ENCODE measurements around the gene ST6GAL1. TPM values are rescaled to one million over a fixed set of nuclear protein-coding genes. Genes with fewer than 3 reads are reported as not detected.

Gene ST6GAL1
- polyA plus RNA-seq, 1 of the 3 experiments (the other 2 are of a cell fraction) = 3.9 TPM

GRCh38 chr3:186976837-186977750 lies 46.8 kb downstream of the ST6GAL1 start:
- no peak overlapping the region for H2AFZ ChIP-seq (ENCODE audit: low read depth)
- CTCF ChIA-PET = no interaction called here
- H3K79me2 ChIP-seq (ENCODE audit: insufficient read depth) = no peaks in the 10 kb centered on the region
- H3K27me3 ChIP-seq (ENCODE audit: insufficient read depth) = no peaks in the 10 kb centered on the region
- H3K4me1 ChIP-seq (ENCODE audit: control insufficient read depth in 1 of 2, insufficient read depth in 2 of 2, low read depth in 1 of 2, low read length in 1 of 2) = peaks cover 0 to 7% of the 10 kb centered on the region in 2 experiments; a peak in 1 of 4 replicates
- H3K9ac ChIP-seq = no peak overlapping the region
- DNase-seq = peak; percentile 39
- no peaks in the 10 kb centered on the region for H3F3A ChIP-seq (replicated peaks; ENCODE audit: insufficient read depth)
- H3K27ac ChIP-seq (ENCODE audit: low read depth in 2 of 2, low read length in 1 of 2) = no peak overlapping the region; a peak in 1 of 4 replicates
- TF ChIP-seq ZBTB33 (IDR thresholded peaks at IDR 0.05; ENCODE audit: borderline replicate concordance, low read depth) (no peak), RAD21 (IDR thresholded peaks at IDR 0.05; ENCODE audit: low read length) (no peak), MXI1 (IDR thresholded peaks at IDR 0.05; ENCODE audit: low read depth, low read length) (no peak), NRF1 (IDR thresholded peaks at IDR 0.05; ENCODE audit: low read depth, low read length) (no peak), FOXJ3 (CRISPR knock-in tag; IDR thresholded peaks at IDR 0.05) (no peak), YY1 (IDR thresholded peaks at IDR 0.05; ENCODE audit: low read depth) (no peak), TCF12 (IDR thresholded peaks at IDR 0.05) (no peak), REST (IDR thresholded peaks at IDR 0.05; ENCODE audit: low read depth, low read length) (no peak), POLR2AphosphoS5 (IDR thresholded peaks at IDR 0.05; ENCODE audit: low read depth, low read length) (no peak), USF2 (IDR thresholded peaks at IDR 0.05; ENCODE audit: borderline replicate concordance, low read depth, low read length) (no peak), MAX (IDR thresholded peaks at IDR 0.05; ENCODE audit: low read depth) (no peak), SIN3A (IDR thresholded peaks at IDR 0.05; ENCODE audit: borderline replicate concordance, low read depth, low read length) (no peak), ELF1 (IDR thresholded peaks at IDR 0.05) (no peak), USF1 (IDR thresholded peaks at IDR 0.05; ENCODE audit: borderline replicate concordance, low read depth) (no peak), FOSL2 (IDR thresholded peaks at IDR 0.05; ENCODE audit: borderline replicate concordance, low read depth) (no peak)
- no peaks in the 10 kb centered on the region for H3K9me2 ChIP-seq
- H3K36me3 ChIP-seq (replicated peaks in 1 of 2; ENCODE audit: control insufficient read depth in 1 of 2, insufficient read depth in 2 of 2, low read length in 1 of 2) = no peaks in the 10 kb centered on the region
- 77% methylated on average over 17 of the region's 17 CpGs for WGBS (ENCODE audit: low lambda C conversion rate)
- no peak overlapping the region for H3K4me2 ChIP-seq
- no peaks in the 10 kb centered on the region for H4K20me1 ChIP-seq (ENCODE audit: insufficient read depth)
- H3K4me3 ChIP-seq (ENCODE audit: low read depth in 2 of 2, low read length in 1 of 2) = no peak overlapping the region
- POLR2A ChIA-PET = no interaction called here
- no peaks in the 10 kb centered on the region for H3K9me3 ChIP-seq

Data from SK-N-SH (cell line).